ENCODE data around the gene CALY. TPM values are rescaled to one million over a fixed set of nuclear protein-coding genes. Genes with fewer than 3 reads are reported as not detected.

The CALY gene
- total RNA-seq, 1 donor from 2014 or later, result not detected

GRCh38 chr10:133366751-133367150, 30.1 kb upstream of the CALY start:
- DNase-seq (ENCODE audit: extremely low read depth, low read depth, low spot score), result no peak

- no peak for DNase-seq (ENCODE audit: extremely low read depth, low read depth, low spot score)
These were observed 29.4 kb upstream of the CALY start for GRCh38 chr10:133366130-133366478.

GRCh38 chr10:133365461-133366129, 28.9 kb upstream of the CALY start:
- DNase-seq (ENCODE audit: extremely low read depth, low read depth, low spot score), result no peak

- DNase-seq (ENCODE audit: extremely low read depth, low read depth, low spot score), result no peak
These were observed 28.1 kb upstream of the CALY start for GRCh38 chr10:133364645-133365431.

- no peak for DNase-seq (ENCODE audit: extremely low read depth, low read depth, low spot score)
These were observed 26.1 kb upstream of the CALY start for GRCh38 chr10:133362846-133363245.

- DNase-seq (ENCODE audit: extremely low read depth, low read depth, low spot score), result no peak
These were observed 25.2 kb upstream of the CALY start for GRCh38 chr10:133361773-133362441.

- DNase-seq (ENCODE audit: extremely low read depth, low read depth, low spot score), result no peak
These were observed 24.5 kb upstream of the CALY start for GRCh38 chr10:133361227-133361626.

GRCh38 chr10:133359972-133360610, 23.4 kb upstream of the CALY start:
- no peak for DNase-seq (ENCODE audit: extremely low read depth, low read depth, low spot score)

- no peak for DNase-seq (ENCODE audit: extremely low read depth, low read depth, low spot score)
These were observed 22.9 kb upstream of the CALY start for GRCh38 chr10:133359554-133359971.

- no peak for DNase-seq (ENCODE audit: extremely low read depth, low read depth, low spot score)
These were observed 22.2 kb upstream of the CALY start for GRCh38 chr10:133358925-133359310.

GRCh38 chr10:133358162-133358924, 21.6 kb upstream of the CALY start:
- DNase-seq (ENCODE audit: extremely low read depth, low read depth, low spot score), result no peak

- no peak for DNase-seq (ENCODE audit: extremely low read depth, low read depth, low spot score)
These were observed 20.8 kb upstream of the CALY start, which contains the start of gene FUOM for GRCh38 chr10:133357285-133358161. FUOM (minus strand) TSS chr10:133358019; CDS start chr10:133358007, 12 bp downstream.

- no peak for DNase-seq (ENCODE audit: extremely low read depth, low read depth, low spot score)
These were observed 20.0 kb upstream of the CALY start for GRCh38 chr10:133356549-133357284.

GRCh38 chr10:133355991-133356390, 19.3 kb upstream of the CALY start:
- DNase-seq (ENCODE audit: extremely low read depth, low read depth, low spot score), result no peak

GRCh38 chr10:133355266-133355665, 18.6 kb upstream of the CALY start:
- DNase-seq (ENCODE audit: extremely low read depth, low read depth, low spot score), result no peak

- DNase-seq (ENCODE audit: extremely low read depth, low read depth, low spot score), result no peak
These were observed 18.1 kb upstream of the CALY start for GRCh38 chr10:133354672-133355240.

- no peak for DNase-seq (ENCODE audit: extremely low read depth, low read depth, low spot score)
These were observed 17.4 kb upstream of the CALY start for GRCh38 chr10:133353988-133354605.

Measured in glomerular endothelial cell (primary cell).